Erythroblast (primary cell): ENCODE results near the gene VAMP3.
A peak's percentile ranks its signal among the peaks of the same experiment; 100 is the strongest.

Source experiments
- DNase-seq, 2 experiments: peaks; one replicate each; lab custom pipeline; 2025; lab: John Stamatoyannopoulos, UW
- GATA1 ChIP-seq: IDR thresholded peaks from 2 replicates; pipeline ENCODE4 v1.6.1; 2011; ENCODE audit warnings: low read depth, mild to moderate bottlenecking, control low read depth, low read length, moderate library complexity
- POLR2A ChIP-seq: IDR thresholded peaks from 2 replicates; pipeline ENCODE4 v1.6.1; 2011; ENCODE audit warnings: mild to moderate bottlenecking, low read length

VAMP3 gene

DNA sequence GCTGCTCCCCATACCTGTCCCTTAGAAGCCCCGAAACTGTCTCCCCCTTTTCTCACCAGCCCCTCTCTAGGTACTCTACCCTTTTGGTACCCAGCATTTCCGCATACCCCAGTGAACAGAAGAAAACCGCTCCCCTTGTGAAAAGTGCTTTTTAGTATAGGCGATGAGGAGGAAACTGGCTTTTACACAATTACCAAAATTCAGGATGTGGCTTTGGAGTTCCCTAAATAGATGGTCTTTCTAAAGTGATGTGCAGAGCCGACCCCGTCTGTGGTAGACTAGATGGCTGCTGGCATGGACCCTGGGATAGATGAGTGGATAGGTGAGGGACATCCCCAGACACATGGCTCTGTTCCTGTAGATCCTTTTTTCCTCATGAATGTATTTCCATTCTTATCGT, 10.4 kb downstream of the VAMP3 start:
- no peak for DNase-seq
- TF ChIP-seq GATA1 (no peak), POLR2A (no peak)

DNA sequence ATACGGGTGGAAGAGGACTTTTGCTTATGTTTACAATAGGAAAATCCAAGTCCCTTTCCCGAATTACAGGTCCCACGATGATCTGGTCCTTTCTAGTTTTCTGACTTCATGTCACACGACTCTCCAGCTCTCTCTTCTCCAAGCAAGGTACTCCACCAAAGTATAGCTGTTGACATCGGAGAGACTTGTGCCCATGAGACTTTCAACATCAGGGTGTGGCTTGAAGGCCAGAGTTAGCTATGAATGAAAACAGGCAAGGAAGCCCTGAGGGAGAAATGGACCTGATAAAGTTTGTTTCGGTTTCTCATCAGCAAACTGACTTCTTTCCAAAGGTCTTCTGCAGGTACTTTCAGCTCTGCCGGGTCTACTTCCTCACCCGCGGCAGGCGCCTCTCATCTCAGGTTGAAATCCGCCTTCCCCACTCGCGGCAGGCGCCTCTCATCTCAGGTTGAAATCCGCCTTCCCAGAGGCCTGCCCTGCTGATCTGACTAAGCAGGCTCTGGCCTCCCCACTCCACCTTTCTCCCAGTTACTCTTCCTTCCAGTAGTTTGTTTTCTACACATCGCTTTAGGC, 10.9 kb downstream of the VAMP3 start:
- DNase-seq: no peak
- no peak for TF ChIP-seq POLR2A
- no peak for TF ChIP-seq GATA1

DNA sequence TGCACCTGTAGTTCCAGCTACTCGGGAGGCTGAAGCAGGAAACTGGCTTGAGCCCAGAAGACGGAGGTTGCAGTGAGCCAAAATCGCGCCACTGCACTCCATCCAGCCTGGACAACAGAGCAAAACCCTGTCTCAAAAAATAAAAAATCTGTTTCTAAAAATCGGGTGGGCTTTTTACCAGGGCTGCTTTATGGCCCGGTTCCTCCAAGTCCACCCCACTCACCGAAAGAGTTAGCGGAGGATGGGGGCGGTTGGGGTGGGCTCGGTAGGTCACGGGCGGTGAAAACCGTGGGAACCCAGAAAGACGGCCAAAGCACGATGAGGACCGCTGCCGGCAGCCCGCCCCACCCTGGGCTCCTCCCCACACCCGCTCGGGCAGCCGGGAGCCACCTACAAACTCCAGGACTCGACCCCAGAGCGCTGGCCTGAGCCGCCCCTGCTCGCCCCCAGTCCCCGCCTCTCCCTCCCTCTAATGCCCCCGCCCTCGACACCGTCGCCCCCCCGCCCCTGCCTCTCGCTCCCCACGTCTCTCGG, 12.1 kb downstream of the VAMP3 start:
- peak; percentile 74 to 77 for DNase-seq
- no peak for TF ChIP-seq GATA1
- no peak for TF ChIP-seq POLR2A

DNA sequence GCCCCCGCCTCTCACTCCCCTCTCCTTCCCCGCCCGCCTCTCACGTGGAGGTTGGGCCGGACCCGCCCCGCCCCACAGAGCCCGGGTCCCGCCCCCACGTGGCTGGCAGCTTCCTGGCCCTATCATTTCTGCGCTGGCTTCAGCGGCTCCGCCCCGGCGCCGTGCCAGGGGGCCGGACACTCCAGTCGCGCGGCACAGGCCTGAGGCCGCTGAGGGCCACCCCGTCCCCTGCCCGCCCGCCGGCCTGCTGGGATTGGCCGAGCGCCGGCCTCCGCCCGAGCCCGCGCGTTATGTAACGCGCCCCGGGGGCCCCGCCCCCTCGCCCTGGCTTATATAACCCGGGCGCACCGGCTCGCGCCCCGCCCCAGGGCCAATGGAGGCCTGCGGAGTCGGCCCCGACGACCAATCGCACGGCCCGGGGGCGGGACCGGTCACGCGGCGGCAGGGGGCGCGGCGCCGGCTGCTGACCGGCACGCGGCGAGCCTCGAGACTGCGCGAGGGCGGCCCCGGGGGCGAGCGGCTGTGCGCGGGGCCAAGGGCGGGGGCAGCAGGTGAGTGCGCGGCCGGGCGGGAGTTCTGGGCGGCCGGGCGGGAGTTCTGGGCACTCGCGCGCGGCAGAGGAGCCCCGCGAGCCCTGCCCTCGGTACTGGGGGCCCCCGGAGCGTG, 12.9 kb downstream of the VAMP3 start, which contains the start of gene PER3:
PER3 (plus strand) TSS at position 466 of the 666 bp plus-strand sequence. CDS start 587 bp downstream, outside the sequence.
- DNase-seq: peak; percentile 95 to 96
- TF ChIP-seq POLR2A (no peak), GATA1 (no peak)

DNA sequence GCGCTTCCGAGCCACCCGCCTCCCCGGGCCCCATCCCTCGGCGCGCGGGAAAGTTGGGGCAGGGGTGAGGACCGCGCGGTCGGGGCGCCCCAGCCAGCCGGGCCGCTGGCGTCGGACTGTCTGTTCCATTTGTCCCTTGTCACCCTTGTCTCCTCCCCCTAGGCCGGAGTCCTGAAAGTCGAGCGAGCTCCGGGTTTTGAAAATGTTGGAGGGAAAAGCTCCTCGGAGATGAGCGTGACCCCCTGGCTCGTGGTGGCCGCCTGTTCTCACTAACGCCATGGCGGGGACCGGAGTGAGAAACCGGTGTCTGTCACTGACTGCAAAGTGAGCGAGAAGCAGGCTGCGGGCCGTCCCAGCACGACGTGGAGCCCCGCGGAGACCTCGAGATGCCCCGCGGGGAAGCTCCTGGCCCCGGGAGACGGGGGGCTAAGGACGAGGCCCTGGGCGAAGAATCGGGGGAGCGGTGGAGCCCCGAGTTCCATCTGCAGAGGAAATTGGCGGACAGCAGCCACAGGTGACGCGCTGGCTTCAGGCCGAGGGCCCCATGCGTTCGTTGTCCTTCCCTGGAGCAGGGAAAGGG, 13.5 kb downstream of the VAMP3 start:
- TF ChIP-seq POLR2A (no peak), GATA1 (no peak)
- no peak for DNase-seq

DNA sequence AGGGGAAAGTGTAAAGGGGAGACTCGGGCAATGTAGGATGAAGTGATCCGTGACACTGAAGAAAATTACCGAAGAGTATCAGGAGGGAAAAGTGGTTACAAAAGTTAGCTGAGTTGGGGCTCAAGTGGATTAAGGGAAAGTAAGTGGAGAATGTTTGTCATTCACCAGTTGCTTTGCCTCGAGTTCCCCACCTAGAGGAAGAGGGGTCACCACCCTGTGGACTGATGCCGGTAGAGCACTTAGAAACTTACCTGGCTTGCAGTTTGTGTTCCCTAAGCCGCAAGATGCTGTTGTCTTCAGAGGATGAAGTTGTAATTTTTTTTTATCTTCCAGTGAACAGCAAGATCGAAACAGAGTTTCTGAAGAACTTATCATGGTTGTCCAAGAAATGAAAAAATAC, 14.0 kb downstream of the VAMP3 start:
- DNase-seq: no peak
- no peak for TF ChIP-seq GATA1
- TF ChIP-seq POLR2A: no peak

DNA sequence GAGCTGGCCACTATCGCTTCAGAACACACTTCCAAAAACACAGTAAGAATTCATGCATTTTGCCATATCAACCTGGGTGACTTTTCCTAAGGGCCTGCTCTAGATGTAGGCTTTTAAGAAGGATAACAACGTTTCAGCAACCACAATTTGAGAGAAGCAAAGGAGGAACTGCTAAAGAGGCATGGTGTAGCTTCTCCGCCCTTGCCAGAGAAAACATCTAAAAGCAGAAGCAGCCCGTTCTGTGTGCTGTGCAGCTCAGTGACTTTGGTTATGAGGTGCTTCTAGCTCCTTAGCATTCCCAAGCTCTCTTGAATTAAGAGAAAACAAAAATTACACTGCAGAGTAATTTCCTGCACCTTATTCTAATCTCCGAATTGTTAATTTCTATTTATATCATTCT, 15.7 kb downstream of the VAMP3 start:
- TF ChIP-seq POLR2A (no peak), GATA1 (no peak)
- DNase-seq: no peak

DNA sequence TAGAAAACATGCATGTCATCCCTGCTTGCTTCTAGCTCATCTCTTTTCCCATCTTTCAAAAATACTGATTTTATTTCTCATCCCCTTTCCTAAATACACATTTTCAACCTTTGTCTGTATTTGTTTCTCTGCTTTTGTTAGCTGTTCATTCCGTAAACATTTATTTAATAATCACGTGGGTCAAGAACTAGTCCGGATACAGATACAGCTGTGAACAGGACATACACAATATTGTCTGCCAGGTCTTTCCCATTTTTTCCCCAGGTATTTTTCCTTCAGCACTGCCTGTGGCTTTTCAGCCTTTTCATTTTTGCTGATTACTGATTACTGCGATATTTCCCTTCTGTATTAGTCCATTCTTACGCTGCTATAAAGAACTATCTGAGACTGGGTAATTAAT, 18.7 kb downstream of the VAMP3 start:
- TF ChIP-seq GATA1: no peak
- DNase-seq: no peak

DNA sequence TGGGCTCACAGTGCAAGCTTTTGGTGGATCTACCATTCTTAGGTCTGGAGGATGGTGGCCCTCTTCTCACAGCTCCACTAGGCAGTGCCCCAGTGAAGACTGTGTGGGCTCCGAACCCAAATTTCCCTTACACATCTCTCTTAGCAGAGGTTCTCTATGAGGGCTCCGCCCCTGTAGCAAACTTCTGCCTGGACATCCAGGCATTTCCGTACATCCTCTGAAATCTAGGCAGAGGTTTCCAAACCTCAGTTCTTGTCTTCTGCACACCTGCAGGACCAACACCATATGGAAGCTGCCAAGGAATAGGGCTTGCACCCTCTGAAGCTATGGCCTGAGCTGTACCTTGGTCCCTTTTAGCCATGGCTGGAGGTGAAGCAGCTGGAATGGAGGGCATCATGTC, 19.9 kb downstream of the VAMP3 start:
- peak in 1 of 2 experiments; percentile 11 for DNase-seq

DNA sequence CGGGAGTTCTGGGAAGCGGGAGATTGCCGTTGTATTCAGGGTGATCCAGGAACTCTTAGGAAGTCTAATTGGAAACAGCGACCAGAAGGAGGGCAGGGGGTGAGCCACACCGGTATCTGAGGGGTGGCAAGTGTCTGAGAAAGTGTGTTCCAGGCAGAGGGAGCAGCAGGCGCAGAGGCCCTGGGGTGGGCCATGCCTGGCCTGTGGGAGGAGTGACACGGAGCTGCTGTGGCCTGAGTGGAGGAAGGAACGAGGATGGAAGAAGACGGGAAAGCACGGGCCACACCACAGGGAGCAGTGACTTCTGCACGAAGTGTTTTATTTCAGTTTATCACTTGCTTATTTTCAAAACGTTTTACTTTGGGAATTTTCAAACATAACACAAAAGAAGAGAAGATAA, 24.3 kb downstream of the VAMP3 start:
- TF ChIP-seq POLR2A (no peak), GATA1 (no peak)

DNA sequence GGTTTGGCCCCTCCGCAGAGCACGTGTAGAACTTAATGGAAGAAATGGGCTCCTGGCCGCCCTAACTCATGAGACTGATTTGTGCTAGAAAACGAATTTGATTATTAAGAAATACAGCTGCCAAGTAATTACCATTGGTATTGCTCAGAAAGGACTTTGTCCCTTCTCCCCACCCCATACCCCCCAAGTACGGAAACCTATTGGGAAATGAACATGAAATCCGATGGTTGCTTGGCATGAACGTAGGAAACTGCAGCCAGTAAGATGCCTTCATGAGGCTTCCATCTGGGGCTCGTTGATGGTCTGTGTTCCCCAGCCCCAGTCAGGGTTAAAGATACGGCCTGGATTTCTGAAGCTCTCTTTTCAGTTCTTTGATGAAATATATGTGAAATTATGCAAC, 34.4 kb downstream of the VAMP3 start:
- DNase-seq: no peak
- TF ChIP-seq GATA1: no peak
- no peak for TF ChIP-seq POLR2A

More for the DNA sequence above, 24.3 kb downstream of the VAMP3 start:
- DNase-seq: no peak

DNA sequence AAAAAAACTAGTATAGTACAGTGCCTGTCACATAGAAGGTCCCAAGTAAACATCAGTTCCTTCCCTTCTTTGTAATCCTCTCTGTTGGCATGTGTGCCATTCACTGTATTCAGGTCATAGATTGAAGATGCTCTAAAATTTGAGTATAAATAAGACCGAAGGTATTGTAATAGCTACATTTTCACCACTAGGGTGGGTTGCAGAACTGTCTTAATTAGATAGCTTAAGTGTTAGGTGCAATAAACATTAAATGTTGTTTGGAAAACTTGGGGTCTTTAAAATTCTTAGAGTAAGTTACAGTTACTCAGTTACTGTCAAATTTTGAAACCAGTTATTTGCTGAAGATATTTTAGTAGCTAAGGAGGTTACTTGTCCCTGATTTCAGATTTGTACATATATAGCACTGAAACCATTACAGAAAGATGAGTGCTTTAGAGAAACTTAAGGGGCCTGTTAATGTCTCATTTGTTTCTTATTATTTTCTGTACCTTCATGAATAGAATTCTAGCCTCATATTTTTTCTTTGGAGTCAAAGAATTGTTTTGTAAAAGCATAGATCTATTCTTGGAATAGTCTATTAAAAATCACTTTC, 37.3 kb downstream of the VAMP3 start:
- peak; percentile 47 to 52 for DNase-seq
- TF ChIP-seq POLR2A (no peak), GATA1 (no peak)

DNA sequence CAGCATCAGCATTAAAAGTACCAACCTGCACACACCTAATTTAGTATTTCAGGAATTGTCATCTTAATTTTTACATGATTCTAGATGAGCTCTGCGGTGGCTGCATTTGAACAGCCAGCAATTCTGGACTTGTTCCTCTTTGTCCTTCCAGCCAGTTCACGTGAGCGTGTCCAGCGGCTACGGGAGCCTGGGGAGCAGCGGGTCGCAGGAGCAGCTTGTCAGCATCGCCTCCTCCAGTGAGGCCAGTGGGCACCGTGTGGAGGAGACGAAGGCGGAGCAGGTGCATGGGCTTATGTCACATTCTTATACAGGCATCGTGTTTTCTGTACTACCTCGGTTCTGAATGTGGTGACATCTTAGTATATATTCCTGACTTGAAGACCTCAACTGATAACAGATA, 38.6 kb downstream of the VAMP3 start:
- TF ChIP-seq POLR2A: no peak
- TF ChIP-seq GATA1: no peak
- DNase-seq: no peak

DNA sequence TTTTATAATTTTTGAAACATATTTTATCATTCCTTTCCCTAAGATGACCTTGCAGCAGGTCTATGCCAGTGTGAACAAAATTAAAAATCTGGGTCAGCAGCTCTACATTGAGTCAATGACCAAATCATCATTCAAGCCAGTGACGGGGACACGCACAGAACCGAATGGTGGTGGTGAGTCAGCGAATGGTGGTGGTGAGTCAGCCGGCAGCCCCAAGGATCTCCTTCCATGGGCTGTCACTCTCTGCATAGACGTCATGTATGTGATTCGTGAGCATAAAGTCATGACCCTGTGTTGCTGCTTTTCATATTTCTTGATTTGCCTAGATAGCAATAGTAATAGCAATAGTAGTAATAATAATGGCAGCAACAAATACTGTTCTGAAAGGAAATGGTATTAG, 39.3 kb downstream of the VAMP3 start:
- TF ChIP-seq GATA1 (no peak), POLR2A (no peak)
- DNase-seq: peak; percentile 11 to 68
